ENCODE data around the gene FAP.

DNA sequence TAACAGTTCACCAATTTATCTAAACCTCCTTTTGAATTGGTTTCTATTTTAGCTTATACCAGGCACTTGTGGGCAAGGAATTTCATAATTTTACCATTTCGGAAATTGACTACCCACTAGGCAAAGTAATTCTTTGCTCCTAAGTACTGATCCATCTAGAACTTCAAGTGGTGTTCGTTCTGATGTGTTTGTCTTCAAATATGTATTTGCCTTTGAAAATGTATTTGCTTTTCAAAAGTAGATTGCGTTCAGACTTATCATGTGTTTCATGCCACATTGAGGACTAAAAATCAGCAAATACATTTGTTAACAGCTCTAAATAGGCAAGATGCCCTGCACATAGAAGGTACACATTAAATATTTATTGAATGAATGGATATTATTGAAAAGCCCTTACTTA lies 48.5 kb upstream of the FAP start:
- TF ChIP-seq, protein P1, sequence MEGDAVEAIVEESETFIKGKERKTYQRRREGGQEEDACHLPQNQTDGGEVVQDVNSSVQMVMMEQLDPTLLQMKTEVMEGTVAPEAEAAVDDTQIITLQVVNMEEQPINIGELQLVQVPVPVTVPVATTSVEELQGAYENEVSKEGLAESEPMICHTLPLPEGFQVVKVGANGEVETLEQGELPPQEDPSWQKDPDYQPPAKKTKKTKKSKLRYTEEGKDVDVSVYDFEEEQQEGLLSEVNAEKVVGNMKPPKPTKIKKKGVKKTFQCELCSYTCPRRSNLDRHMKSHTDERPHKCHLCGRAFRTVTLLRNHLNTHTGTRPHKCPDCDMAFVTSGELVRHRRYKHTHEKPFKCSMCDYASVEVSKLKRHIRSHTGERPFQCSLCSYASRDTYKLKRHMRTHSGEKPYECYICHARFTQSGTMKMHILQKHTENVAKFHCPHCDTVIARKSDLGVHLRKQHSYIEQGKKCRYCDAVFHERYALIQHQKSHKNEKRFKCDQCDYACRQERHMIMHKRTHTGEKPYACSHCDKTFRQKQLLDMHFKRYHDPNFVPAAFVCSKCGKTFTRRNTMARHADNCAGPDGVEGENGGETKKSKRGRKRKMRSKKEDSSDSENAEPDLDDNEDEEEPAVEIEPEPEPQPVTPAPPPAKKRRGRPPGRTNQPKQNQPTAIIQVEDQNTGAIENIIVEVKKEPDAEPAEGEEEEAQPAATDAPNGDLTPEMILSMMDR (conservative IDR thresholded peaks at IDR 0.05; ENCODE audit: low read depth, low read length), result no peak
- TF ChIP-seq FOS (IDR thresholded peaks at IDR 0.05; ENCODE audit: low read depth, low read length) (no peak), POLR2A (IDR thresholded peaks at IDR 0.05; ENCODE audit: low read depth, low read length) (no peak), USF2 (IDR thresholded peaks at IDR 0.05; ENCODE audit: low read depth, low read length) (no peak), NFE2L2 (IDR thresholded peaks at IDR 0.05; ENCODE audit: low read depth, low read length) (no peak), SMC3 (IDR thresholded peaks at IDR 0.05; ENCODE audit: low read depth, low read length) (no peak), RAD21 (IDR thresholded peaks at IDR 0.05; ENCODE audit: low read length) (no peak), RFX5 (IDR thresholded peaks at IDR 0.05; ENCODE audit: low read depth, low read length) (no peak)

Data from IMR-90 (cell line).